Body of pancreas (tissue), 4 donors: ENCODE results near the gene HS6ST3. TPM values are rescaled to one million over a fixed set of nuclear protein-coding genes. Genes with fewer than 3 reads are reported as not detected.

Source experiments
- ATAC-seq: fragments of 150-250 bp; one replicate; pipeline ENCODE4 v1.9.1; 2016
- DNase-seq, 4 donors: peaks; one replicate each; pipeline ENCODE4 v3.0.0-alpha.2; 2019
- H3K27ac ChIP-seq, 4 donors: fragments of 200-600 bp; sonication (generic); 1 replicate in 3 of 4; 2 replicates in 1 of 4; pipeline versions ENCODE4 v1.5.1 to v1.6.1; 2016 to 2019; ENCODE audit warnings: mild to moderate bottlenecking in 1 of 4, mixed read lengths in 1 of 4, moderate library complexity in 1 of 4
- H3K27me3 ChIP-seq, 2 donors: fragments of 200-600 bp; sonication (generic); one replicate each; pipeline ENCODE4 v1.6.0; 2016; ENCODE audit warnings: mild to moderate bottlenecking in 1 of 2
- H3K36me3 ChIP-seq, 2 donors: fragments of 200-600 bp; sonication (generic); replicated peaks in 1 of 2; 2 replicates each; pipeline ENCODE4 v1.5.1; 2016; ENCODE audit warnings: low read depth in 2 of 2; ENCODE audit not compliant: insufficient read depth in 1 of 2
- H3K4me1 ChIP-seq: fragments of 200-600 bp; sonication (generic); one replicate; pipeline ENCODE4 v1.6.0; 2016
- H3K4me3 ChIP-seq, 2 donors: fragments of 200-600 bp; sonication (generic); 1 replicate in 1 of 2; 2 replicates in 1 of 2; pipeline ENCODE4 v1.5.1; 2016 to 2019
- H3K9me3 ChIP-seq, 3 donors: fragments of 200-600 bp; sonication (generic); 1 replicate in 2 of 3; 2 replicates in 1 of 3; pipeline ENCODE4 v1.5.1; 2016
- POLR2A ChIP-seq, 3 donors: fragments of 450-650 bp; IDR thresholded peaks; one replicate each; pipeline ENCODE4 v1.6.1; 2016; ENCODE audit warnings: antibody characterized with exemption in 3 of 3, mild to moderate bottlenecking in 2 of 3
- WGBS, 2 donors: methylation state at CpG; one replicate each; pipeline ENCODE4 v1.1.5; 2017; 5-methylcytosine and 5-hydroxymethylcytosine counted together
- intact Hi-C: fragments of 100-400 bp; cut with DNase I; formaldehyde crosslinking; loops from one replicate; pipeline ENCODE4 v1.15.1; 2023
- total RNA-seq, 2 donors: library from RNA; depleted of rRNA; stranded (reverse); fragments of >200 nt; gene quantifications; one replicate each; pipeline ENCODE4 v1.1.0, GENCODE V29; 2016
- TF ChIP-seq, protein P1 (sequence below), 7 experiments: fragments of 450-650 bp in 4 of 7; fragments of 200-600 bp in 3 of 7; sonication (generic) in 3 of 7; IDR thresholded peaks; one replicate each; pipeline ENCODE4 v1.5.1; 2016 to 2019; ENCODE audit warnings: antibody characterized with exemption in 7 of 7

The HS6ST3 gene
- total RNA-seq, 2 donors from 2014 or later: 1.3 to 2.3 TPM

DNA sequence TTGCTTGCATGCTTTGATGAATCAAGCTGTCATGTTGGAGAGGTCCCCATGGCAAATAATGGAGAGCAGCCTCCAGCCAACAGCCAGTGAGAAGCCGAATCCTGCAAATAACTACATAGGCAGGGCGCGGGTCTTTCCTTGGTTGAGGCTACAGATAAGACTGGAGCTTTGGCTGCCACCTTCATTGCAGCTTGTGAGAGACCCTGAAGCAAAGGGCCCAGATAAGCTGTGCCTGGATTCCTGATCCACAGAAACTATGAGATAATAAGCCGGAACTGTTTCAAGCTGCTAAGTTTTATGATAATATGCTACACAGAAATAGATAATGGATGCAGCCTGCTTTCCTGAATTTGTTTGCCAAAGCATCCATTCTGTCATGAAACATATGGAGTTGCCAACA lies 257.0 kb downstream of the HS6ST3 start:
- Histone ChIP-seq H3K9me3 (no peaks in the 10 kb centered on the region), H3K4me1 (no peaks in the 10 kb centered on the region), H3K27me3 (no peaks in the 10 kb centered on the region), H3K4me3 (no peak overlapping the region), H3K27ac (no peak overlapping the region), H3K36me3 (no peaks in the 10 kb centered on the region)
- WGBS, 2 donors: 94 to 95% methylated on average over 4 of the region's 4 CpGs
- TF ChIP-seq, protein P1, sequence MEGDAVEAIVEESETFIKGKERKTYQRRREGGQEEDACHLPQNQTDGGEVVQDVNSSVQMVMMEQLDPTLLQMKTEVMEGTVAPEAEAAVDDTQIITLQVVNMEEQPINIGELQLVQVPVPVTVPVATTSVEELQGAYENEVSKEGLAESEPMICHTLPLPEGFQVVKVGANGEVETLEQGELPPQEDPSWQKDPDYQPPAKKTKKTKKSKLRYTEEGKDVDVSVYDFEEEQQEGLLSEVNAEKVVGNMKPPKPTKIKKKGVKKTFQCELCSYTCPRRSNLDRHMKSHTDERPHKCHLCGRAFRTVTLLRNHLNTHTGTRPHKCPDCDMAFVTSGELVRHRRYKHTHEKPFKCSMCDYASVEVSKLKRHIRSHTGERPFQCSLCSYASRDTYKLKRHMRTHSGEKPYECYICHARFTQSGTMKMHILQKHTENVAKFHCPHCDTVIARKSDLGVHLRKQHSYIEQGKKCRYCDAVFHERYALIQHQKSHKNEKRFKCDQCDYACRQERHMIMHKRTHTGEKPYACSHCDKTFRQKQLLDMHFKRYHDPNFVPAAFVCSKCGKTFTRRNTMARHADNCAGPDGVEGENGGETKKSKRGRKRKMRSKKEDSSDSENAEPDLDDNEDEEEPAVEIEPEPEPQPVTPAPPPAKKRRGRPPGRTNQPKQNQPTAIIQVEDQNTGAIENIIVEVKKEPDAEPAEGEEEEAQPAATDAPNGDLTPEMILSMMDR (IDR thresholded peaks at IDR 0.05): no peak
- TF ChIP-seq POLR2A (IDR thresholded peaks at IDR 0.05): no peak
- intact Hi-C loops: no loop called here
- ATAC-seq: no peak
- no peak for DNase-seq

DNA sequence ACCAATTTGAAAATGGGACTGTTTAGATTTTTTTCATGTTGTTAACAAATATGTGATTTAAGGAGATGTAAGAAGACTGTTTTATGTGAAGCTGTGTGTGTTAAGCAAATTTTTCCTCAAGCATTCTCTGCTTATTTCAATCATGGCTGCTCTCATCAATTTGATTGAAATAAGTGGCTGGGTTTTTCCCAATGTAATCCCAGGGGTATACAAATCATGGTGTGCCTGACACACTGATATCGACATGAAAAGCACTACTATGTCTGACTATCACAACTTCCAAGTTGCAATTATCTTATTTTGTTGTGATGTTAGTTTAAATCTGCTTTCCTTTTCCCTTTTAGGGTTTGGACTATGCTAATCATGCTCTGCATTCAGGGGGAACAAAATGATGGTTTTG lies 283.7 kb downstream of the HS6ST3 start:
- intact Hi-C loops: no loop called here
- DNase-seq (no peak), ATAC-seq (no peak)
- H3K36me3 ChIP-seq: no peaks in the 10 kb centered on the region
- no peaks in the 10 kb centered on the region for H3K4me1 ChIP-seq
- H3K27ac ChIP-seq: no peak overlapping the region
- no peak overlapping the region for H3K4me3 ChIP-seq
- 59 to 75% methylated on average over 1 of the region's 1 CpG for WGBS, 2 donors
- no peaks in the 10 kb centered on the region for H3K27me3 ChIP-seq
- no peak for TF ChIP-seq POLR2A (IDR thresholded peaks at IDR 0.05)
- TF ChIP-seq, protein P1 (IDR thresholded peaks at IDR 0.05): no peak
- no peaks in the 10 kb centered on the region for H3K9me3 ChIP-seq

DNA sequence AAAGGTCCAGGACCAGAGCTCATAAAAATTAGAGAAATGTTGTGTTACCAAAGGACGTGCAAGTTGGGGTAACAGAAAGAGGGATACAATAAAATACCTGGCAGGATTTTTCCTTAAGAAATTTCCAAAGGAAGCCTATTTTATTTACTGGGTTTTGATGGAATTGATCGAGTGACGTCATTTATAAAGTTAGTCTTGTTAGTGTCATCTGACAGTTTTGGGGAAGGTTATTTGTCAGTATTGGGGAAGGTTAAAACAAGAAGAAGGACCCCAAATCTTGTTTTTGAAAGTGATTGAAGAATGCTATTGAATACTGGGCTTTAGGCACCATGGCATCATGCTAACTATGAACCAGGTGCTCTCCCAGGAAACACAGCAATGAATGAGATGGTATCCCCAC lies 287.9 kb downstream of the HS6ST3 start:
- no peak for TF ChIP-seq POLR2A (IDR thresholded peaks at IDR 0.05)
- H3K27me3 ChIP-seq: no peaks in the 10 kb centered on the region
- intact Hi-C loops: no loop called here
- no peaks in the 10 kb centered on the region for H3K9me3 ChIP-seq
- 90 to 94% methylated on average over 3 of the region's 3 CpGs for WGBS, 2 donors
- H3K27ac ChIP-seq: no peak overlapping the region
- H3K4me3 ChIP-seq: no peak overlapping the region
- H3K36me3 ChIP-seq: no peaks in the 10 kb centered on the region
- peaks cover 8% of the 10 kb centered on the region for H3K4me1 ChIP-seq
- DNase-seq (no peak), ATAC-seq (no peak)

DNA sequence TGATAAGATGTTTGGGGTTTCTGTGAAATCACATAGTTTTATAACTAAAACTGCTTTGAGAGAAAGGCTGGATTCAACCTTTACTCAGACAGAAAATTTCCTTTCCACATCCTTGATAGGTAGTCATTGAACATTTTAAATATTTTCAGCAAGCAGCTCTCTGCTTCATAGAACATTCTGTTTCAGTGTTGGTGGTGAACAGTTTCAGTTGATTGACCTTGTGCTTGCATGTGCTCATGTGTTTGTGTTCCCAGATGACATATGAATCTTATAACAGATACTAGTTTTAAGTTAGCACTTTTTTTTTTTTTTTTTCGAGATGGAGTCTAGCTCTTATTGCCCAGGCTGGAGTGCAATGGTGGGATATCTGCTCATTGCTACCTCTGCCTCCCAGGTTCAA lies 290.1 kb downstream of the HS6ST3 start:
- 58 to 63% methylated on average over 1 of the region's 1 CpG for WGBS, 2 donors
- H3K36me3 ChIP-seq: no peaks in the 10 kb centered on the region
- H3K4me1 ChIP-seq: peaks cover 8% of the 10 kb centered on the region
- H3K4me3 ChIP-seq: no peak overlapping the region
- DNase-seq (no peak), ATAC-seq (no peak)
- intact Hi-C loops: no loop called here
- no peaks in the 10 kb centered on the region for H3K27me3 ChIP-seq
- no peak overlapping the region for H3K27ac ChIP-seq
- H3K9me3 ChIP-seq: no peaks in the 10 kb centered on the region
- TF ChIP-seq, protein P1 (IDR thresholded peaks at IDR 0.05): no peak
- no peak for TF ChIP-seq POLR2A (IDR thresholded peaks at IDR 0.05)

DNA sequence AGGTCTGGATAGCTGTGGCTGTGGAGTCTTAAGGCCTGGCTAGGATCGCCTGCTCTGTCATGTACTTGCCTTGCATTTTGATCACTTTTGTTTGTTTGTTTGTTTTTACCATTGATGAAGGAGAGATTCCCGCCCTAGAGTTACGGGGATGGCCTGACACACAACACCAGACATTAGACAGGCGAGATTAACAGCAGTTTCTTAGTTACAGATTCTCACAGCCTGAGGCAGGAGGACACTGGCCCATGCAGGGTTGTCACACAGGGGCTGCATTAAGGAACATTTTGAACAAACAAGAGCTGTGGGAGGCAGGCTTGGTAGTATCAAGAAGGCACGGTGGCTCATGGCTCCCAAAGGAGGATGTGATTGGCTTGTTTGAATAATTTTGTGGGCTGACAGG lies 291.8 kb downstream of the HS6ST3 start:
- TF ChIP-seq, protein P1 (IDR thresholded peaks at IDR 0.05): no peak
- TF ChIP-seq POLR2A (IDR thresholded peaks at IDR 0.05): no peak
- intact Hi-C loops: no loop called here
- Histone ChIP-seq H3K27ac (no peak overlapping the region), H3K4me3 (no peak overlapping the region), H3K4me1 (peaks cover 8% of the 10 kb centered on the region), H3K9me3 (no peaks in the 10 kb centered on the region), H3K27me3 (no peaks in the 10 kb centered on the region), H3K36me3 (no peaks in the 10 kb centered on the region)
- ATAC-seq: no peak
- 76 to 82% methylated on average over 5 of the region's 5 CpGs for WGBS, 2 donors
- DNase-seq: no peak
